ENCODE results near the gene STIMATE. TPM values are rescaled to one million over a fixed set of nuclear protein-coding genes. Genes with fewer than 3 reads are reported as not detected.
A peak's percentile ranks its signal among the peaks of the same experiment; 100 is the strongest.

The STIMATE gene
- total RNA-seq, 2 donors from 2014 or later, result 34.4 to 40.8 TPM

GRCh38 chr3:52852419-52852818 lies 44.9 kb downstream of the STIMATE start:
- Mint-ChIP-seq H3K27ac (no peak overlapping the region), H3K4me3 (no peak overlapping the region), H3K4me1 (ENCODE audit: low read depth) (no peaks in the 10 kb centered on the region), H3K9me3 (no peaks in the 10 kb centered on the region), H3K27me3 (ENCODE audit: low read depth) (no peaks in the 10 kb centered on the region), H3K36me3 (ENCODE audit: insufficient read depth in 2 of 2) (no peaks in the 10 kb centered on the region)
- ATAC-seq (replicated peaks in 1 of 2) (no peak), DNase-seq (no peak)

DNA sequence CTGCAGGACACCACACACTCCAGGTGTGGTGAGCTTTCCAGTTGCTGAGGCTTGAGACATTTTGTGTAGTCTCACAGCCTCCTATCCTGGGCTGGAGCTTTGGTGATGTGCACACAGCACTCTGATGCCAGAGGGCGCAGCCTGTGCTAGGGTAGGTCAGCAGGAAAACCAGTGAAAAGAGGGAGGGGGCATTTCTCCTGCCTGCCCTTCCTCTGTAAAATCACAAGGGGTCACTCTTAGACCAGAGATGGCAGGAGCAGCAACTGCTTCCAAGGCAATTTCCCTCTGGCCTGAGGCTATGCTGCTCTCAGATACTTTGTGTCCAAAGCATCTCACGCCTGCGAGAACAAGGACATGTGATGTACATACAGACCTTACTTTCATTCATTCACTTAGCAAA lies 46.0 kb downstream of the STIMATE start:
- Mint-ChIP-seq H3K27me3 (ENCODE audit: low read depth) (no peaks in the 10 kb centered on the region), H3K36me3 (ENCODE audit: insufficient read depth in 2 of 2) (no peaks in the 10 kb centered on the region), H3K9me3 (no peaks in the 10 kb centered on the region), H3K4me3 (no peak overlapping the region), H3K4me1 (ENCODE audit: low read depth) (no peaks in the 10 kb centered on the region), H3K27ac (no peak overlapping the region)
- peak; percentile 68 to 78 for ATAC-seq (replicated peaks in 1 of 2)
- peak; percentile 26 to 41 for DNase-seq

DNA sequence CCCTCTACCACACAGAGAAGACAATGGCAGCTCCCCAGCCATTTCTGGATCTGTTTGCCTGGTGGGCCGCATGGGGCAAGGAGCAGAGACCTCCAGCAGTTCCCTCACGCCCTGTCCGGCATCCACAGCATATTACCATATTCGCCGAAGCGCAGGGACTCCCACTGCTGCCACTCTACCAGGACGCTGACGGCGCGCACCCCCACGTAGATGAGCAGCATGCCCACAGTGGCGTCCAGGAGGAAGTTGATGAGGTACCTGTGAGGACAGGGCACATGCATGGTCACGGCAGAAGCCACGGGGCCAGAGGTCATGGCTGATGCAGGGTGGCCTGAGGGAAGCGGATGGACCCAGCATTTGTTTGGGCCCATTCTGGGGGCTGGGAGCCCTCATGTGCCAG lies 47.7 kb downstream of the STIMATE start:
- no peak overlapping the region for H3K27ac Mint-ChIP-seq
- H3K27me3 Mint-ChIP-seq (ENCODE audit: low read depth), result no peaks in the 10 kb centered on the region
- ATAC-seq (replicated peaks in 1 of 2) (no peak), DNase-seq (no peak)
- no peak overlapping the region for H3K4me3 Mint-ChIP-seq
- H3K9me3 Mint-ChIP-seq, result no peaks in the 10 kb centered on the region
- H3K36me3 Mint-ChIP-seq (ENCODE audit: insufficient read depth in 2 of 2), result no peaks in the 10 kb centered on the region
- no peaks in the 10 kb centered on the region for H3K4me1 Mint-ChIP-seq (ENCODE audit: low read depth)

DNA sequence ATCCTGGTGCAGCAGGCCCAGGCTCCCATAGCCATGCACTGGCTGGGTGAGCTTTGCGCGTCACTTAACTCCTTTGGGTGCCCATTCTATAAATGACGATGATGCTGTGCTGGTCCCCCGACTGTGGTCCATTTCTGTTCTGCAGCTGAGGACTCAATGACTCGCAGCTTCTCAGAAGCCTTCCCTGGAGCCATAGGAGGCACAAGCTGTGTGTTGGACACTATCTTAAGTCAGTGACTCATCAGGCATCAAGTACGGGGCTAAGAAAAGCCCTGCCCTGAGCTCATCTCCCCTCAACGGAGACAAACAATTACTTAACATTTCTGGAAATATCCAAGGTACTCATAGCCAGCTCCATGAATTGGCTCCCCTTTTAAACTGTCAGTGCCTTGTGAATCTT lies 48.7 kb downstream of the STIMATE start:
- no peaks in the 10 kb centered on the region for H3K4me1 Mint-ChIP-seq (ENCODE audit: low read depth)
- H3K27me3 Mint-ChIP-seq (ENCODE audit: low read depth), result no peaks in the 10 kb centered on the region
- no peak for ATAC-seq (replicated peaks in 1 of 2)
- no peaks in the 10 kb centered on the region for H3K9me3 Mint-ChIP-seq
- DNase-seq, result no peak
- no peak overlapping the region for H3K27ac Mint-ChIP-seq
- no peak overlapping the region for H3K4me3 Mint-ChIP-seq
- H3K36me3 Mint-ChIP-seq (ENCODE audit: insufficient read depth in 2 of 2), result no peaks in the 10 kb centered on the region

DNA sequence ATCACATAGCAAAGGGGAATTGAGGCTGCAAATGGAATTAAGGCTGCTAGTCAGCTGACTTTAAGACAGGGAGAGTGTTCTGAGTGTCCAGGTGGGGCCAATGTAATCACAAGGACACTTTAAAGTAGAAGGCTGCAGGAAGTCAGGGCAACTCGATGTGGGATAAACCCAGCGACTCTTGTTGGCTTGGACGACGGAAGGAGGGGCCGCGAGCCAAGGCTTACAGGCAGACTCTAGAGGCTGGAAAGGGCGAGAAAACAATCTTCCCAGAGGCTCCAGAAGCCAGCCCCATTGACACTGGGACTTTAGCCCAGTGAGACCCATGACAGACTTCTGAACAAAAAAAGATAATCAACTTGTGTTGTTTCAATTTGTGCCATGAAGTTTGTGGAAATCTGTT lies 49.6 kb downstream of the STIMATE start:
- DNase-seq (no peak), ATAC-seq (replicated peaks in 1 of 2) (no peak)
- no peak overlapping the region for H3K4me3 Mint-ChIP-seq
- H3K4me1 Mint-ChIP-seq (ENCODE audit: low read depth), result no peaks in the 10 kb centered on the region
- H3K27ac Mint-ChIP-seq, result no peak overlapping the region
- H3K27me3 Mint-ChIP-seq (ENCODE audit: low read depth), result no peaks in the 10 kb centered on the region
- H3K36me3 Mint-ChIP-seq (ENCODE audit: insufficient read depth in 2 of 2), result no peaks in the 10 kb centered on the region
- no peaks in the 10 kb centered on the region for H3K9me3 Mint-ChIP-seq

GRCh38 chr3:52847241-52847640 lies 50.1 kb downstream of the STIMATE start:
- H3K4me1 Mint-ChIP-seq (ENCODE audit: low read depth), result no peaks in the 10 kb centered on the region
- no peak overlapping the region for H3K4me3 Mint-ChIP-seq
- no peak for DNase-seq
- no peaks in the 10 kb centered on the region for H3K27me3 Mint-ChIP-seq (ENCODE audit: low read depth)
- no peaks in the 10 kb centered on the region for H3K36me3 Mint-ChIP-seq (ENCODE audit: insufficient read depth in 2 of 2)
- no peaks in the 10 kb centered on the region for H3K9me3 Mint-ChIP-seq
- ATAC-seq (replicated peaks in 1 of 2), result no peak
- H3K27ac Mint-ChIP-seq, result no peak overlapping the region

GRCh38 chr3:52846432-52846965 lies 50.8 kb downstream of the STIMATE start:
- Mint-ChIP-seq H3K27ac (no peak overlapping the region), H3K27me3 (ENCODE audit: low read depth) (no peaks in the 10 kb centered on the region), H3K4me3 (no peak overlapping the region), H3K4me1 (ENCODE audit: low read depth) (no peaks in the 10 kb centered on the region), H3K9me3 (no peaks in the 10 kb centered on the region), H3K36me3 (ENCODE audit: insufficient read depth in 2 of 2) (no peaks in the 10 kb centered on the region)
- no peak for DNase-seq
- no peak for ATAC-seq (replicated peaks in 1 of 2)

- Mint-ChIP-seq H3K27ac (no peak overlapping the region), H3K4me1 (ENCODE audit: low read depth) (no peaks in the 10 kb centered on the region), H3K36me3 (ENCODE audit: insufficient read depth in 2 of 2) (no peaks in the 10 kb centered on the region), H3K4me3 (no peak overlapping the region), H3K27me3 (ENCODE audit: low read depth) (no peaks in the 10 kb centered on the region), H3K9me3 (no peaks in the 10 kb centered on the region)
- no peak for ATAC-seq (replicated peaks in 1 of 2)
- DNase-seq, result peak; percentile 27 to 34
Observed at GRCh38 chr3:52845691-52846431, 51.5 kb downstream of the STIMATE start.

GRCh38 chr3:52845157-52845556 lies 52.2 kb downstream of the STIMATE start:
- Mint-ChIP-seq H3K27me3 (ENCODE audit: low read depth) (no peaks in the 10 kb centered on the region), H3K36me3 (ENCODE audit: insufficient read depth in 2 of 2) (peaks cover 0 to 2% of the 10 kb centered on the region in 2 donors), H3K27ac (no peak overlapping the region), H3K9me3 (no peaks in the 10 kb centered on the region), H3K4me3 (no peak overlapping the region), H3K4me1 (ENCODE audit: low read depth) (no peaks in the 10 kb centered on the region)
- DNase-seq (no peak), ATAC-seq (replicated peaks in 1 of 2) (no peak)

DNA sequence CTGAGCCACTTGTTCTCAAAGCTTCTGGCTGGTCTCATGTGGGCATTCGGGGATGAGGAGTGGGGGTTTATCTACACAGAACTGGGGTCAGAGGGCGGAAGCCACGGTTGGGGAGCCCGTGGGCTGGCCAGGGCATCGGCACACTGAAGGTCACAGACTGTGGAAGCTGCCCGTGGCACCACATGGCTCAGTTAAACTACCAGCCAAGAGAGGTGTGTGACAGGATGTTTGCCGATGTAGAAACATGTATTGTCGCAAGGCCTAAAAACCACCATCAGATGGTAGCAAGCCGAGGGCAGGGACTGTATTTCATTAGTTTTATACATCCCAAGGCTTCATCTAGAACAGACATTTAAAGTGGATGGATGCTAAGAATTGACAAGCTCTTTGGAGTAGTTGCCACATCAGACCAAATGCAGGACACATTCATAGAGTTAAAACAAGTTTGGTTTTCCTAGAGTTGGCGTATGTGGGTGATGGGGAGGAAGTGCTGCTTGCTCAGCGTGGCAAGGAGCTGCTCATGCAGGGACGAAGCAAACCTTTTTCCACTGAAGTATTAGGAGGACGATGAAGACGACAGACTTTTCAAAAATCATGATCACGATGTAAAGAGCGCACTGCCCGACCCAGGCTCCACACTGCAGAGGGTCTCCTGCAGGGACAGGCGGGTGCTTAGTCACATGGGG lies 52.9 kb downstream of the STIMATE start:
- no peak for ATAC-seq (replicated peaks in 1 of 2)
- H3K9me3 Mint-ChIP-seq, result no peaks in the 10 kb centered on the region
- H3K4me3 Mint-ChIP-seq, result no peak overlapping the region
- no peak for DNase-seq
- no peaks in the 10 kb centered on the region for H3K27me3 Mint-ChIP-seq (ENCODE audit: low read depth)
- H3K4me1 Mint-ChIP-seq (ENCODE audit: low read depth), result peaks cover 2% of the 10 kb centered on the region
- peaks cover 0 to 2% of the 10 kb centered on the region in 2 donors for H3K36me3 Mint-ChIP-seq (ENCODE audit: insufficient read depth in 2 of 2)
- no peak overlapping the region for H3K27ac Mint-ChIP-seq

- H3K4me3 Mint-ChIP-seq, result no peak overlapping the region
- no peak for ATAC-seq (replicated peaks in 1 of 2)
Observed at GRCh38 chr3:52843881-52844280, 53.5 kb downstream of the STIMATE start.

DNA sequence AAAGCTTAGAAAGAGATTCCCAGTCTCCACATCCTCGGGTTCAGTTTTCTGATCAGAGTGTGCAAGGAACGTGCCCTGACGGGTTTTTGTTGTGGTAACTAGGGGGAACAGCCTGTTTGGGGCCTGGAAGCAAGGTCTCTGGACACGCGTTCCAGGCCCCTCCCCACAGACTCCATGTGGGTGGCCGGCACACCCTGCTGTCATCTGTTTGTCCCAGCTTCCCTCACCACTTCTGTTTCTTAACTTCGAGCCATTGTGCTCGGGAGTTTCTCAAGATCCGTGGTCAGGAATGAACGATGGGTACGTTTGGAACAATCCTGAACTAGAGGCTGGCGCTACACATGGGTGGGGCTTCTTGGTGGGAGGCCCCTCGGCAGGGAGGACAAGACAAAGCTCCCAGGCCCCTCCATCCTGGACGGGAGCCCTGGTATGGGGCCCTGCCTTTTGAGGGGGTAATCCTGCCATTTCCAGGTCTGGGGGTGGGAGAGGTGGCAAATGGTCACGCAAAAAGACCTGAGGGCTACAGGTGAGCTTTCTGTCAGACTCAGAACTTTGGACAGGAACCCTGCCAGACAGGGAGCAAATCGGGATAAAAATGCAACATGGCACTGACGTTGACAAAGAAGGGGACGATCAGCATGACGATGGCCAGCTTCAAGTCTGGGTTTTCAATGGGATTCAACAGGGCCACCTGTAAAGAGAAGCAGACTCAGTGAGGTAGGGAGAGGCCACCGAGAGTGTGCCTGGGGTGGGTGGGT lies 54.1 kb downstream of the STIMATE start:
- DNase-seq (no peak), ATAC-seq (replicated peaks in 1 of 2) (no peak)
- H3K27ac Mint-ChIP-seq, result no peak overlapping the region
- H3K36me3 Mint-ChIP-seq (ENCODE audit: insufficient read depth in 2 of 2), result peaks cover 0 to 2% of the 10 kb centered on the region in 2 donors
- H3K27me3 Mint-ChIP-seq (ENCODE audit: low read depth), result no peaks in the 10 kb centered on the region
- no peak overlapping the region for H3K4me3 Mint-ChIP-seq
- H3K9me3 Mint-ChIP-seq, result no peaks in the 10 kb centered on the region
- H3K4me1 Mint-ChIP-seq (ENCODE audit: low read depth), result peaks cover 9% of the 10 kb centered on the region

More at GRCh38 chr3:52843881-52844280, 53.5 kb downstream of the STIMATE start:
- no peak for DNase-seq
- peaks cover 8% of the 10 kb centered on the region for H3K4me1 Mint-ChIP-seq (ENCODE audit: low read depth)
- H3K27ac Mint-ChIP-seq, result no peak overlapping the region
- no peaks in the 10 kb centered on the region for H3K27me3 Mint-ChIP-seq (ENCODE audit: low read depth)
- no peaks in the 10 kb centered on the region for H3K9me3 Mint-ChIP-seq
- peaks cover 0 to 2% of the 10 kb centered on the region in 2 donors for H3K36me3 Mint-ChIP-seq (ENCODE audit: insufficient read depth in 2 of 2)

- Mint-ChIP-seq H3K36me3 (ENCODE audit: insufficient read depth in 2 of 2) (peaks cover 0 to 2% of the 10 kb centered on the region in 2 donors), H3K4me3 (no peak overlapping the region), H3K27me3 (ENCODE audit: low read depth) (no peaks in the 10 kb centered on the region), H3K27ac (no peak overlapping the region), H3K9me3 (no peaks in the 10 kb centered on the region), H3K4me1 (ENCODE audit: low read depth) (peaks cover 12% of the 10 kb centered on the region)
- no peak for DNase-seq
- no peak for ATAC-seq (replicated peaks in 1 of 2)
Observed at GRCh38 chr3:52842424-52842823, 54.9 kb downstream of the STIMATE start.
